Measurements from ENCODE around the gene HOXD3.

DNA sequence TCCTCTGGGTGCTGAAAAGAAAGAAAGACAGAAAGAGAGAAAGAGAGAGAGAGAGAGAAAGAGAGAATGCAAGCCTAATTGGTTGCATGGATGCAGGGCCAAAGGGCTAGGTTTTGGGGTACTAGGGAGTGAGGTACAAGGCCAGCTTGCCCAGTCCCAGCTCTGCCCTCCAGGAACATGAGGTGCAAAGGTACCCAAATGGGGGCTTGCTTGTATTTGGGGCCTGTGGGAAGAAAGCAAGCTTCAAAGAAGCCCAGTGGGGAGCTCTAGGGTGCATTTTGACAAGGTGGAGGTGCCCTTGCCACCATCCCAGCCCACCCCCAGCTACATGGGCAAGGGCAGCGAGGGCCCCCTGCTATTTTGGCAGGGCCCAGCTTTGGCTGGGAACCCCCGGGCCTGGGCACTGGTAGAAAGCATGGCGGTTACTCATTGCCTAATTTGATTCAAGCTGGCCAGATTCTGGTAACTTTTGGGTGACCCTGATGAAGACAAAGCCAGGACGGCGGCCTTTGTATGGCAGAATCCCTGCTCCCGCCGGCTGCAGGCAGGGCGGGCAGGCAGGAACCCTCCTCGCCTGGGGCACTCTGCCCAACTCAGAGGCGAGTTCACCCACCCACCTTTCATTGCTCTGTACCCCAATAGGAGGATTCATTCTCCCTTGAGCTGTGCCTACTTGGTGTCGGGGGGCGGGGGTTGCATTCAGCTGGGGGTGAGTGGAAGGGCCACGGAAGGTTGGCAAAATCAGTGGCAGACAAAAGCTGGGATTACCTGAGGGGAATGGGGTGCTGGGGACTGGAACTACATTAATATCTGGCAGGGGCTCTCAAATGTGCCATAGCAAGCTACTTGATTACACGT lies 6.3 kb upstream of the HOXD3 start:
- TF ChIP-seq, protein P1, sequence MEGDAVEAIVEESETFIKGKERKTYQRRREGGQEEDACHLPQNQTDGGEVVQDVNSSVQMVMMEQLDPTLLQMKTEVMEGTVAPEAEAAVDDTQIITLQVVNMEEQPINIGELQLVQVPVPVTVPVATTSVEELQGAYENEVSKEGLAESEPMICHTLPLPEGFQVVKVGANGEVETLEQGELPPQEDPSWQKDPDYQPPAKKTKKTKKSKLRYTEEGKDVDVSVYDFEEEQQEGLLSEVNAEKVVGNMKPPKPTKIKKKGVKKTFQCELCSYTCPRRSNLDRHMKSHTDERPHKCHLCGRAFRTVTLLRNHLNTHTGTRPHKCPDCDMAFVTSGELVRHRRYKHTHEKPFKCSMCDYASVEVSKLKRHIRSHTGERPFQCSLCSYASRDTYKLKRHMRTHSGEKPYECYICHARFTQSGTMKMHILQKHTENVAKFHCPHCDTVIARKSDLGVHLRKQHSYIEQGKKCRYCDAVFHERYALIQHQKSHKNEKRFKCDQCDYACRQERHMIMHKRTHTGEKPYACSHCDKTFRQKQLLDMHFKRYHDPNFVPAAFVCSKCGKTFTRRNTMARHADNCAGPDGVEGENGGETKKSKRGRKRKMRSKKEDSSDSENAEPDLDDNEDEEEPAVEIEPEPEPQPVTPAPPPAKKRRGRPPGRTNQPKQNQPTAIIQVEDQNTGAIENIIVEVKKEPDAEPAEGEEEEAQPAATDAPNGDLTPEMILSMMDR (IDR thresholded peaks at IDR 0.05 in 4 of 5, conservative IDR thresholded peaks at IDR 0.05 in 1 of 5): no peak
- TF ChIP-seq POLR2A (IDR thresholded peaks at IDR 0.05): no peak
